ENCODE results near the gene NSD2. TPM values are rescaled to one million over a fixed set of nuclear protein-coding genes. Genes with fewer than 3 reads are reported as not detected.
A peak's percentile ranks its signal among the peaks of the same experiment; 100 is the strongest.

NSD2 gene
- total and polyA plus RNA-seq, 9 of the 15 experiments (the other 6 are each of a cell fraction or from before 2014, with no cell fraction given) = 6.4 to 126 (median 58.8) TPM

DNA sequence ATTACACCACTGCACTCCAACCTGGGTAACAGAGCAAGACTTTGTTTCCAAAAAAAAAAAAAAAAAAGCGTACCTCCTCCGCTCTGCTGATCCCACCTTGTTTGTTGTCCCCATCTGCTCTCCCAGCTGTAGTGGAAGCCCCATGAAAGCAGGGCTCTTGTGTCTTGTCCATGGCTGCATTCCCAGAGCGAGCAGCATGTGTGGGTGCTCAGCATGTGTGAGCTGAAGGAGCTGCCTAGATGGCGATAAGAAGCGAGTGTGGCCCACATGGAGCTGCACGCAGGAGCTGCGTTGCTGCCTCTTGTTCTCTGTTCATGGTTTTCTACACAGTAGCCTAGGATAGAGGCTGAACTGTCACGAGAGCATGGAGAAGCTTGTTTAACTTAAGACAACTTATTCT, 12.4 kb downstream of the NSD2 start (continued):
- TF ChIP-seq, protein P1, sequence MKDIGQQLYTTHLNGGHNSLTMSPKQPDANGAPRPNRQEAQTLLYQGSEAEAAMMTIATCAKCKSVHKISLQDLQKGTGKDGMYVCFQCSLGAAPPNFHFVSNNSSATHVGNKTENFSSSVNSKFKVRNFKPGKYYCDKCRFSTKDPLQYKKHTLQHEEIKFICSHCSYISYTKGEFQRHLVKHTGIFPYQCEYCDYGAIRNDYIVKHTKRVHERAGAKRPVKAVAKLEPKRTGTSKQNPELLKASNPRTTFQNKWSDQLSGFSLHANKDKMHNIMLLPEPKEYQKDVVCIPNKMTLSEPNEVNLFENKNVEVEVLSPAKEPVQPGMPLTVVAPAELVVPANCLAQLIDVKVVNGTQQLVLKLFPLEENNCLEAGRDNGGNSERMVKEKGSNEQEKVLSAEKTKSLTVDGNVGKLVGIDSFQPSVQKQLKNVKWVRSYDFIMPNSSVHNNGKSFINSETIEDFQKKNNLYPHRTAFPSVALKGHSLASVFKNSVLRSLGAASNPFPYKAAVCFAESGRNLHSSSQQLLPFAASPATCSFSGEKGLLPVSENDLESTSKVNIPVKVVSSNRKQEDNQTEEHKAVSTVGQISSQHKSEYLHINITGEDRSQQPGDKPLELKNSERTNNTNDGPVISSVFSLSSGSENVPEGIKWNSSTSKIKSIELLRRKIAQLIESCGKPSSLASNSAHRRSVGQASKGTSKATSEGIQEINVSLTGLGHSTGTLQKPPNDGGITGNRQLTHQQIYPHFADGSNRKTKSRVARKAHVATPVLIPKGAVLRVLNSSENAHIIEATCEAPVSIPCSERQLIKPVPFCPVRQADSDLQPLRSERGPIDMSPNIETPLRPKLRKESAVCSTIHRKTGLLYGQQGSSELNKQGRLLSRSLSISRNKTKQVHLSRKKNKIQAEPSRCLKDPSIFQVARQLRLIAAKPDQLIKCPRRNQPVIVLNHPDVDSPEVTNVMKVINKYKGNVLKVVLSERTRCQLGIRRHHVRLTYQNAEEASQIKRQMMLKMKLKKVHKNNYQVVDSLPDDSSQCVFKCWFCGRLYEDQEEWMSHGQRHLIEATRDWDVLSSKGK (CRISPR knock-in tag; IDR thresholded peaks at IDR 0.05) = no peak
- TF ChIP-seq ETV6 (IDR thresholded peaks at IDR 0.05; ENCODE audit: borderline replicate concordance in 1 of 2, low read depth in 2 of 2, low read length in 1 of 2) (no peak), ETV6 (CRISPR knock-in tag; IDR thresholded peaks at IDR 0.05; ENCODE audit: borderline replicate concordance) (no peak), BRD9 (IDR thresholded peaks at IDR 0.05; ENCODE audit: low read depth, partially characterized antibody) (no peak), HDAC8 (tag; IDR thresholded peaks at IDR 0.05) (no peak), ZKSCAN8 (CRISPR knock-in tag; IDR thresholded peaks at IDR 0.05) (no peak), ZNF436 (CRISPR knock-in tag; IDR thresholded peaks at IDR 0.05) (no peak), SAP30 (IDR thresholded peaks at IDR 0.05; ENCODE audit: borderline replicate concordance, insufficient read depth, low read depth, low read length, poor library complexity, severe bottlenecking) (no peak), EP300 (IDR thresholded peaks at IDR 0.05; ENCODE audit: low read length) (peak; percentile 35; the same call in 1 of the 2 replicates)
- TF ChIP-seq, protein P2, sequence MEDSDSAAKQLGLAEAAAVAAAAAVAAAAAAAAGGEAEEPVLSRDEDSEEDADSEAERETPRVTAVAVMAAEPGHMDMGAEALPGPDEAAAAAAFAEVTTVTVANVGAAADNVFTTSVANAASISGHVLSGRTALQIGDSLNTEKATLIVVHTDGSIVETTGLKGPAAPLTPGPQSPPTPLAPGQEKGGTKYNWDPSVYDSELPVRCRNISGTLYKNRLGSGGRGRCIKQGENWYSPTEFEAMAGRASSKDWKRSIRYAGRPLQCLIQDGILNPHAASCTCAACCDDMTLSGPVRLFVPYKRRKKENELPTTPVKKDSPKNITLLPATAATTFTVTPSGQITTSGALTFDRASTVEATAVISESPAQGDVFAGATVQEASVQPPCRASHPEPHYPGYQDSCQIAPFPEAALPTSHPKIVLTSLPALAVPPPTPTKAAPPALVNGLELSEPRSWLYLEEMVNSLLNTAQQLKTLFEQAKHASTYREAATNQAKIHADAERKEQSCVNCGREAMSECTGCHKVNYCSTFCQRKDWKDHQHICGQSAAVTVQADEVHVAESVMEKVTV (CRISPR knock-in tag; IDR thresholded peaks at IDR 0.05) = no peak
- TF ChIP-seq, protein P3, sequence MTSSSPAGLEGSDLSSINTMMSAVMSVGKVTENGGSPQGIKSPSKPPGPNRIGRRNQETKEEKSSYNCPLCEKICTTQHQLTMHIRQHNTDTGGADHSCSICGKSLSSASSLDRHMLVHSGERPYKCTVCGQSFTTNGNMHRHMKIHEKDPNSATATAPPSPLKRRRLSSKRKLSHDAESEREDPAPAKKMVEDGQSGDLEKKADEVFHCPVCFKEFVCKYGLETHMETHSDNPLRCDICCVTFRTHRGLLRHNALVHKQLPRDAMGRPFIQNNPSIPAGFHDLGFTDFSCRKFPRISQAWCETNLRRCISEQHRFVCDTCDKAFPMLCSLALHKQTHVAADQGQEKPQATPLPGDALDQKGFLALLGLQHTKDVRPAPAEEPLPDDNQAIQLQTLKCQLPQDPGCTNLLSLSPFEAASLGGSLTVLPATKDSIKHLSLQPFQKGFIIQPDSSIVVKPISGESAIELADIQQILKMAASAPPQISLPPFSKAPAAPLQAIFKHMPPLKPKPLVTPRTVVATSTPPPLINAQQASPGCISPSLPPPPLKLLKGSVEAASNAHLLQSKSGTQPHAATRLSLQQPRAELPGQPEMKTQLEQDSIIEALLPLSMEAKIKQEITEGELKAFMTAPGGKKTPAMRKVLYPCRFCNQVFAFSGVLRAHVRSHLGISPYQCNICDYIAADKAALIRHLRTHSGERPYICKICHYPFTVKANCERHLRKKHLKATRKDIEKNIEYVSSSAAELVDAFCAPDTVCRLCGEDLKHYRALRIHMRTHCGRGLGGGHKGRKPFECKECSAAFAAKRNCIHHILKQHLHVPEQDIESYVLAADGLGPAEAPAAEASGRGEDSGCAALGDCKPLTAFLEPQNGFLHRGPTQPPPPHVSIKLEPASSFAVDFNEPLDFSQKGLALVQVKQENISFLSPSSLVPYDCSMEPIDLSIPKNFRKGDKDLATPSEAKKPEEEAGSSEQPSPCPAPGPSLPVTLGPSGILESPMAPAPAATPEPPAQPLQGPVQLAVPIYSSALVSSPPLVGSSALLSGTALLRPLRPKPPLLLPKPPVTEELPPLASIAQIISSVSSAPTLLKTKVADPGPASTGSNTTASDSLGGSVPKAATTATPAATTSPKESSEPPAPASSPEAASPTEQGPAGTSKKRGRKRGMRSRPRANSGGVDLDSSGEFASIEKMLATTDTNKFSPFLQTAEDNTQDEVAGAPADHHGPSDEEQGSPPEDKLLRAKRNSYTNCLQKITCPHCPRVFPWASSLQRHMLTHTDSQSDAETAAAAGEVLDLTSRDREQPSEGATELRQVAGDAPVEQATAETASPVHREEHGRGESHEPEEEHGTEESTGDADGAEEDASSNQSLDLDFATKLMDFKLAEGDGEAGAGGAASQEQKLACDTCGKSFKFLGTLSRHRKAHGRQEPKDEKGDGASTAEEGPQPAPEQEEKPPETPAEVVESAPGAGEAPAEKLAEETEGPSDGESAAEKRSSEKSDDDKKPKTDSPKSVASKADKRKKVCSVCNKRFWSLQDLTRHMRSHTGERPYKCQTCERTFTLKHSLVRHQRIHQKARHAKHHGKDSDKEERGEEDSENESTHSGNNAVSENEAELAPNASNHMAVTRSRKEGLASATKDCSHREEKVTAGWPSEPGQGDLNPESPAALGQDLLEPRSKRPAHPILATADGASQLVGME (CRISPR knock-in tag; IDR thresholded peaks at IDR 0.05) = no peak
- TF ChIP-seq, protein P4, sequence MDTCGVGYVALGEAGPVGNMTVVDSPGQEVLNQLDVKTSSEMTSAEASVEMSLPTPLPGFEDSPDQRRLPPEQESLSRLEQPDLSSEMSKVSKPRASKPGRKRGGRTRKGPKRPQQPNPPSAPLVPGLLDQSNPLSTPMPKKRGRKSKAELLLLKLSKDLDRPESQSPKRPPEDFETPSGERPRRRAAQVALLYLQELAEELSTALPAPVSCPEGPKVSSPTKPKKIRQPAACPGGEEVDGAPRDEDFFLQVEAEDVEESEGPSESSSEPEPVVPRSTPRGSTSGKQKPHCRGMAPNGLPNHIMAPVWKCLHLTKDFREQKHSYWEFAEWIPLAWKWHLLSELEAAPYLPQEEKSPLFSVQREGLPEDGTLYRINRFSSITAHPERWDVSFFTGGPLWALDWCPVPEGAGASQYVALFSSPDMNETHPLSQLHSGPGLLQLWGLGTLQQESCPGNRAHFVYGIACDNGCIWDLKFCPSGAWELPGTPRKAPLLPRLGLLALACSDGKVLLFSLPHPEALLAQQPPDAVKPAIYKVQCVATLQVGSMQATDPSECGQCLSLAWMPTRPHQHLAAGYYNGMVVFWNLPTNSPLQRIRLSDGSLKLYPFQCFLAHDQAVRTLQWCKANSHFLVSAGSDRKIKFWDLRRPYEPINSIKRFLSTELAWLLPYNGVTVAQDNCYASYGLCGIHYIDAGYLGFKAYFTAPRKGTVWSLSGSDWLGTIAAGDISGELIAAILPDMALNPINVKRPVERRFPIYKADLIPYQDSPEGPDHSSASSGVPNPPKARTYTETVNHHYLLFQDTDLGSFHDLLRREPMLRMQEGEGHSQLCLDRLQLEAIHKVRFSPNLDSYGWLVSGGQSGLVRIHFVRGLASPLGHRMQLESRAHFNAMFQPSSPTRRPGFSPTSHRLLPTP (IDR thresholded peaks at IDR 0.05; ENCODE audit: borderline replicate concordance, extremely low read depth, insufficient read length) = no peak

Measured in K562 (cell line).